GM12878 (cell line): ENCODE data around the gene HMMR. TPM values are rescaled to one million over a fixed set of nuclear protein-coding genes. Genes with fewer than 3 reads are reported as not detected.

Source experiments
- ATAC-seq: fragments of 200-7000 bp; cut with Tn5 transposase; 3 replicates; pipeline ENCODE4 v1.9.1; 2020; ENCODE audit warnings: mild to moderate bottlenecking, moderate library complexity
- BruUV-seq: library from RNA; stranded (reverse); fragments of 400-500 nt; replicated peaks from 2 replicates; lab custom pipeline; 2021; lab: Mats Ljungman, UMichigan
- CTCF ChIA-PET: fragments of 300-600 bp; sonication (Branson Sonifier 250); formaldehyde crosslinking; extraction: SDS; loops from one replicate; lab custom pipeline; 2021; ENCODE audit warnings: inconsistent platforms; lab: Yijun Ruan, JAX
- POLR2A ChIA-PET: fragments of 350-600 bp; formaldehyde crosslinking; extraction: SDS; loops from one replicate; lab custom pipeline; 2021; ENCODE audit warnings: inconsistent platforms; lab: Charles Lee
- RAD21 ChIA-PET: fragments of 300-600 bp; sonication (Branson Sonifier 250); formaldehyde crosslinking; loops from one replicate; lab custom pipeline; 2023; ENCODE audit warnings: antibody characterized with exemption; ENCODE audit not compliant: unreplicated experiment; lab: Charles Lee
- SMC1A ChIA-PET: fragments of 300-600 bp; sonication (Branson Sonifier 250); formaldehyde crosslinking; loops from one replicate; lab custom pipeline; 2023; ENCODE audit not compliant: unreplicated experiment, uncharacterized antibody; lab: Charles Lee
- DNase-seq: peaks from one replicate; pipeline ENCODE4 v3.0.0-alpha.2; 2011; ENCODE audit warnings: low read depth, low spot score
- FAIRE-seq: peaks from 3 replicates; lab custom pipeline; 2011; peaks lifted over from hg19 to GRCh38; lab: Jason Lieb, UNC
- H2AFZ ChIP-seq: 2 replicates; pipeline ENCODE4 v1.6.0; 2011; ENCODE audit warnings: low read depth, low read length, control low read depth; ENCODE audit not compliant: control insufficient read depth
- H3K27ac ChIP-seq: 2 replicates; pipeline ENCODE4 v1.5.1; 2011; ENCODE audit warnings: control low read depth; ENCODE audit not compliant: control insufficient read depth, insufficient read depth
- H3K27me3 ChIP-seq, 2 experiments: replicated peaks in 1 of 2; 2 replicates each; pipeline versions ENCODE4 v1.6.0 to v1.6.1; 2011; ENCODE audit warnings: low read length in 1 of 2; ENCODE audit not compliant: control insufficient read depth in 2 of 2, insufficient read depth in 2 of 2
- H3K36me3 ChIP-seq, 2 experiments: 2 replicates each; pipeline ENCODE4 v1.5.1; 2011; ENCODE audit warnings: low read length in 1 of 2; ENCODE audit not compliant: control insufficient read depth in 2 of 2, insufficient read depth in 2 of 2
- H3K4me1 ChIP-seq: 2 replicates; pipeline ENCODE4 v1.6.1; 2011; ENCODE audit warnings: mild to moderate bottlenecking, low read length, moderate library complexity, mixed read lengths; ENCODE audit not compliant: control insufficient read depth, insufficient read depth
- H3K4me2 ChIP-seq: 2 replicates; pipeline ENCODE4 v1.6.0; 2011; ENCODE audit warnings: control low read depth; ENCODE audit not compliant: control insufficient read depth, insufficient read depth
- H3K4me3 ChIP-seq: fragments of 200-600 bp; sonication (generic); 2 replicates; pipeline ENCODE4 v1.5.1; 2016
- H3K79me2 ChIP-seq: 2 replicates; pipeline ENCODE4 v1.6.0; 2011; ENCODE audit warnings: low read length; ENCODE audit not compliant: control insufficient read depth, insufficient read depth
- H3K9ac ChIP-seq: 2 replicates; pipeline ENCODE4 v1.8.0; 2011; ENCODE audit warnings: low read length, control low read depth, mixed read lengths; ENCODE audit not compliant: control insufficient read depth, insufficient read depth
- H3K9me3 ChIP-seq: replicated peaks from 3 replicates; pipeline ENCODE4 v1.5.1; 2011; ENCODE audit warnings: mild to moderate bottlenecking, low read length; ENCODE audit not compliant: control insufficient read depth, insufficient read depth
- H4K20me1 ChIP-seq: 2 replicates; pipeline ENCODE4 v1.6.0; 2011; ENCODE audit not compliant: control insufficient read depth, insufficient read depth
- BCL11A ChIP-seq: IDR thresholded peaks from 2 replicates; pipeline ENCODE4 v1.6.1; 2011; ENCODE audit warnings: low read depth, low read length
- BHLHE40 ChIP-seq, 2 experiments: fragments of 450-650 bp in 1 of 2; IDR thresholded peaks; 2 replicates each; pipeline ENCODE4 v1.6.1; 2011 to 2017; ENCODE audit warnings: low read depth in 2 of 2, borderline replicate concordance in 1 of 2, improper control_type of control experiment in 1 of 2, low read length in 1 of 2, mild to moderate bottlenecking in 1 of 2
- BMI1 ChIP-seq: fragments of 450-650 bp; IDR thresholded peaks from 2 replicates; pipeline ENCODE4 v1.6.1; 2016; ENCODE audit warnings: mild to moderate bottlenecking, moderate library complexity, borderline replicate concordance
- GABPA ChIP-seq: IDR thresholded peaks from 2 replicates; pipeline ENCODE4 v1.6.1; 2014; ENCODE audit warnings: antibody characterized with exemption, low read depth, mild to moderate bottlenecking, inconsistent platforms
- GATAD2B ChIP-seq: fragments of 450-650 bp; conservative IDR thresholded peaks from 2 replicates; pipeline ENCODE4 v1.6.1; 2017; ENCODE audit warnings: low read depth, mild to moderate bottlenecking, moderate library complexity
- LARP7 ChIP-seq: fragments of 450-650 bp; IDR thresholded peaks from 2 replicates; pipeline ENCODE4 v1.6.1; 2017; ENCODE audit warnings: mild to moderate bottlenecking
- POU2F2 ChIP-seq: IDR thresholded peaks from 3 replicates; pipeline ENCODE4 v1.6.1; 2011; ENCODE audit warnings: low read depth, mild to moderate bottlenecking, low read length, borderline replicate concordance
- RUNX3 ChIP-seq: IDR thresholded peaks from 2 replicates; pipeline ENCODE4 v1.6.1; 2012; ENCODE audit warnings: low read length, inconsistent platforms
- SP1 ChIP-seq: IDR thresholded peaks from one replicate; pipeline ENCODE4 v1.6.1; 2011; ENCODE audit warnings: low read depth, low read length
- SPI1 ChIP-seq: IDR thresholded peaks from 2 replicates; pipeline ENCODE4 v1.6.1; 2011; ENCODE audit warnings: low read depth, mild to moderate bottlenecking, low read length, moderate library complexity, borderline replicate concordance; ENCODE audit not compliant: insufficient read depth
- TCF3 ChIP-seq: IDR thresholded peaks from 2 replicates; pipeline ENCODE4 v1.6.1; 2012; ENCODE audit warnings: low read depth, mild to moderate bottlenecking, low read length, borderline replicate concordance; ENCODE audit not compliant: insufficient read depth
- WRNIP1 ChIP-seq: IDR thresholded peaks from 2 replicates; pipeline ENCODE4 v1.6.1; 2011; ENCODE audit warnings: low read depth, low read length, improper control_type of control experiment, borderline replicate concordance
- YBX1 ChIP-seq: fragments of 450-650 bp; IDR thresholded peaks from 2 replicates; pipeline ENCODE4 v1.6.1; 2016; ENCODE audit warnings: antibody characterized with exemption
- ZNF207 ChIP-seq: fragments of 450-650 bp; IDR thresholded peaks from 2 replicates; pipeline ENCODE4 v1.6.1; 2014; ENCODE audit warnings: antibody characterized with exemption, mild to moderate bottlenecking, borderline replicate concordance
- WGBS: methylation state at CpG from one replicate; pipeline ENCODE4 v1.1.6; 2016; ENCODE audit warnings: low lambda C conversion rate; ENCODE audit not compliant: insufficient replicate concordance, insufficient coverage; ENCODE audit errors: missing lambda C conversion rate; 5-methylcytosine and 5-hydroxymethylcytosine counted together
- in situ Hi-C: fragments of 300-500 bp; cut with MboI; formaldehyde crosslinking; loops from 9 replicates; pipeline ENCODE4 v1.14.3; 2018; ENCODE audit warnings: mixed read lengths
- intact Hi-C: fragments of 100-400 bp; cut with micrococcal nuclease; formaldehyde crosslinking; loops from one replicate; pipeline ENCODE4 v1.14.2; 2022; ENCODE audit not compliant: unreplicated experiment
- polyA plus RNA-seq, 11 experiments: library from polyadenylated mRNA; depleted of rRNA in 4 of 11; unstranded in 6 of 11; stranded (reverse) in 5 of 11; fragments of >200 nt; fragmentation: Nextera tagmentation in 4 of 11; fragmentation: Illumina TruSeq in 1 of 11; extraction: Ambion mirVana in 4 of 11; extraction: Trizol in 1 of 11; gene quantifications; 1 replicate in 1 of 11; 2 replicates in 10 of 11; pipeline versions ENCODE4 v1.2.1 to v1.2.3, GENCODE V29; 2011 to 2016; ENCODE audit warnings: inconsistent platforms in 2 of 11, missing spikeins in 2 of 11, low read depth in 1 of 11
- total RNA-seq, 4 experiments: library from RNA; depleted of rRNA in 3 of 4; stranded (reverse); fragments of >200 nt in 3 of 4; fragmentation: Illumina TruSeq in 1 of 4; extraction: Trizol in 1 of 4; gene quantifications; 2 replicates each; pipeline versions ENCODE4 v1.2.1 to v1.2.3, GENCODE V29; 2013 to 2021
- TF ChIP-seq, protein P1 (sequence below): IDR thresholded peaks from 2 replicates; pipeline ENCODE4 v1.6.1; 2011; ENCODE audit warnings: borderline replicate concordance, low read depth, mild to moderate bottlenecking, moderate library complexity, mixed read lengths, low read length; ENCODE audit not compliant: insufficient read depth; ENCODE audit errors: extremely low read length
- TF ChIP-seq, protein P2 (sequence below): fragments of 450-650 bp; IDR thresholded peaks from 2 replicates; pipeline ENCODE4 v1.6.1; 2017; ENCODE audit warnings: low read depth, mild to moderate bottlenecking, moderate library complexity
- TF ChIP-seq, protein P3 (sequence below): fragments of 450-650 bp; IDR thresholded peaks from 2 replicates; pipeline ENCODE4 v1.6.1; 2016; ENCODE audit warnings: mild to moderate bottlenecking

HMMR gene
- total and polyA plus RNA-seq, 10 of the 15 experiments (the other 5 are each of a cell fraction or from before 2014, with no cell fraction given) = 44.1 to 122 (median 64.2) TPM

DNA sequence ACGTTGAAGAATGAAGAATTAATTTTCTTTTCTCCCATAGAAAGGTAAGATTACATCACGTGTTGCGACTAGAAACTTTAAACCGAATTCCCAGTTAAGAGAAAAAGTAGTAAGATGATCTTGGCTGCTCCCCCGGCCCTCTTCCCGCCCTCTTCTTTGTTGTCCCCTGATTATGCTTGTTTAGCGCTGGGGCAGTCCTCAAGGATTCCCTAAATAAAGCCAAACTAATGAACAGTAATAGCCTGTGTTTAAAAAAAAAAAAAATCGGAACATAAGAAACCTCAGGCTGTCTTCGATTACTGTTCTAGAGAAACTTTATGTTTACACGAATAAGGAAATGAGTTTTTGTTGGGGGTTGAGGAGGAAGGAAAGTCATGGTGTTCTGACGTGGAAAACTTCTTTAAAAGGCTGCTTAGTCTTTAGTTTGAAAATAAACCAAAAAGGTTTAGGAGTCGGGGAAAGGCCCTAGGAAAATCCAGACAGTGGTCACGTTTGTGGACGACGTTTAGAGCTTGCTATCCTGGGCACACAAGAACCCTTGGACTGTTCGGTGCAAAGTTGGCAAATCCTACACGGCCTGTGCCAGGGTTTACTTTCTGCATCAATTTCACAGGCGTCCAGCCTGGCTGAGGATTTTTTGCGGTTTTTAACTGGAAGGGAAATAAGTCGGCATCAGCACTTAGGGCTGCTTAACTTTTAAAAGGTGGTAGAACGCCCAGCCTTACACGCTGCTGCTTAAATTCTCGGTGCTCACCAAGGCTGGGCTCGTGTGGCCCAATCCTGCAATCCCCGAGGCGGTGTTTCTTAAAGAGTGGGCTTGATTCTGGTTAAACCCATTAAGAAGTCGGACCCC, 43.9 kb downstream of the HMMR start:
- no peak for DNase-seq
- BruUV-seq = no TSS peak
- RAD21 ChIA-PET = interaction anchor here (1.0 to 2.1 kb wide), 3 partner anchors 29 to 44 kb away, joined by 3 to 22 read pairs (median 3); partner anchors contain the start of genes HMMR and NUDCD2
- under 1% methylated on average over 27 of the region's 27 CpGs for WGBS
- peak overlapping the region; percentile 93 for H3K9ac ChIP-seq
- H4K20me1 ChIP-seq = no peaks in the 10 kb centered on the region
- H3K27ac ChIP-seq = peak overlapping the region; percentile 43
- peak; percentile 33 for ATAC-seq
- no peaks in the 10 kb centered on the region for H3K27me3 ChIP-seq
- in situ Hi-C loops = no loop called here
- peak overlapping the region; percentile 89 for H2AFZ ChIP-seq
- peaks cover 47% of the 10 kb centered on the region for H3K79me2 ChIP-seq
- H3K4me3 ChIP-seq = peak overlapping the region; percentile 84
- CTCF ChIA-PET = interaction anchor here (1.7 to 3.0 kb wide), 2 partner anchors 15 to 30 kb away, joined by 7 to 14 read pairs; no protein-coding TSS in a partner anchor
- H3K4me2 ChIP-seq = peak overlapping the region; percentile 93
- SMC1A ChIA-PET = interaction anchor here (1.2 to 3.7 kb wide), 5 partner anchors 21 to 66 kb away, joined by 3 to 14 read pairs (median 4); partner anchors contain the start of gene HMMR
- POLR2A ChIA-PET = interaction anchor here (1.0 to 4.6 kb wide), 6 partner anchors 12 to 67 kb away, joined by 3 to 61 read pairs (median 4); partner anchors contain the start of genes CCNG1, HMMR and NUDCD2
- H3K36me3 ChIP-seq = no peaks in the 10 kb centered on the region
- intact Hi-C loops = no loop called here
- peaks cover 3% of the 10 kb centered on the region; the same call in 1 of the 2 replicates for H3K4me1 ChIP-seq
- H3K9me3 ChIP-seq = no peaks in the 10 kb centered on the region
- FAIRE-seq = no peak
- TF ChIP-seq, protein P1, sequence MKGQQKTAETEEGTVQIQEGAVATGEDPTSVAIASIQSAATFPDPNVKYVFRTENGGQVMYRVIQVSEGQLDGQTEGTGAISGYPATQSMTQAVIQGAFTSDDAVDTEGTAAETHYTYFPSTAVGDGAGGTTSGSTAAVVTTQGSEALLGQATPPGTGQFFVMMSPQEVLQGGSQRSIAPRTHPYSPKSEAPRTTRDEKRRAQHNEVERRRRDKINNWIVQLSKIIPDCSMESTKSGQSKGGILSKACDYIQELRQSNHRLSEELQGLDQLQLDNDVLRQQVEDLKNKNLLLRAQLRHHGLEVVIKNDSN = no peak
- TF ChIP-seq GABPA (0 out of 2 replicates have a peak, but pooled peaks have one; percentile 3), BCL11A (0 out of 2 replicates have a peak, but pooled peaks have one; percentile 18), ZNF207 (no peak), GATAD2B (0 out of 2 replicates have a peak, but pooled peaks have one; percentile 29), TCF3 (no peak), POU2F2 (0 out of 3 replicates have a peak, but pooled peaks have one; percentile 40), SP1 (peak; percentile 33), YBX1 (no peak), BHLHE40 (IDR thresholded peaks at IDR 0.05; ENCODE audit: borderline replicate concordance in 1 of 2, low read depth in 2 of 2, low read length in 1 of 2) (peak; percentile 15 to 39; a peak in 1 of 4 replicates), BMI1 (no peak), LARP7 (0 out of 2 replicates have a peak, but pooled peaks have one; percentile 36), RUNX3 (peak; percentile 75), WRNIP1 (no peak), SPI1 (peak; percentile 12; the same call in 1 of the 2 replicates)
- TF ChIP-seq, protein P2, sequence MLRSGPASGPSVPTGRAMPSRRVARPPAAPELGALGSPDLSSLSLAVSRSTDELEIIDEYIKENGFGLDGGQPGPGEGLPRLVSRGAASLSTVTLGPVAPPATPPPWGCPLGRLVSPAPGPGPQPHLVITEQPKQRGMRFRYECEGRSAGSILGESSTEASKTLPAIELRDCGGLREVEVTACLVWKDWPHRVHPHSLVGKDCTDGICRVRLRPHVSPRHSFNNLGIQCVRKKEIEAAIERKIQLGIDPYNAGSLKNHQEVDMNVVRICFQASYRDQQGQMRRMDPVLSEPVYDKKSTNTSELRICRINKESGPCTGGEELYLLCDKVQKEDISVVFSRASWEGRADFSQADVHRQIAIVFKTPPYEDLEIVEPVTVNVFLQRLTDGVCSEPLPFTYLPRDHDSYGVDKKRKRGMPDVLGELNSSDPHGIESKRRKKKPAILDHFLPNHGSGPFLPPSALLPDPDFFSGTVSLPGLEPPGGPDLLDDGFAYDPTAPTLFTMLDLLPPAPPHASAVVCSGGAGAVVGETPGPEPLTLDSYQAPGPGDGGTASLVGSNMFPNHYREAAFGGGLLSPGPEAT = peak; percentile 39; the same call in 1 of the 2 replicates
- TF ChIP-seq, protein P3, sequence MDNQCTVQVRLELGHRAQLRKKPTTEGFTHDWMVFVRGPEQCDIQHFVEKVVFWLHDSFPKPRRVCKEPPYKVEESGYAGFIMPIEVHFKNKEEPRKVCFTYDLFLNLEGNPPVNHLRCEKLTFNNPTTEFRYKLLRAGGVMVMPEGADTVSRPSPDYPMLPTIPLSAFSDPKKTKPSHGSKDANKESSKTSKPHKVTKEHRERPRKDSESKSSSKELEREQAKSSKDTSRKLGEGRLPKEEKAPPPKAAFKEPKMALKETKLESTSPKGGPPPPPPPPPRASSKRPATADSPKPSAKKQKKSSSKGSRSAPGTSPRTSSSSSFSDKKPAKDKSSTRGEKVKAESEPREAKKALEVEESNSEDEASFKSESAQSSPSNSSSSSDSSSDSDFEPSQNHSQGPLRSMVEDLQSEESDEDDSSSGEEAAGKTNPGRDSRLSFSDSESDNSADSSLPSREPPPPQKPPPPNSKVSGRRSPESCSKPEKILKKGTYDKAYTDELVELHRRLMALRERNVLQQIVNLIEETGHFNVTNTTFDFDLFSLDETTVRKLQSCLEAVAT = 0 out of 2 replicates have a peak, but pooled peaks have one; percentile 35
